GM23338 (cell line): ENCODE results near the gene ERCC6. TPM values are rescaled to one million over a fixed set of nuclear protein-coding genes. Genes with fewer than 3 reads are reported as not detected.

ENCODE experiments used
- ATAC-seq: fragments of 200-7000 bp; cut with Tn5 transposase; 3 replicates; pipeline ENCODE4 v1.9.1; 2020
- DNase-seq: peaks from one replicate; pipeline ENCODE4 v3.0.0-alpha.2; 2015; ENCODE audit warnings: low spot score
- H2AFZ ChIP-seq: fragments of 200-600 bp; sonication (generic); 2 replicates; pipeline ENCODE4 v1.8.0; 2016; ENCODE audit warnings: antibody characterized with exemption, mild to moderate bottlenecking, moderate library complexity
- H3F3A ChIP-seq: fragments of 200-600 bp; sonication (generic); replicated peaks from 2 replicates; pipeline ENCODE4 v1.8.0; 2017; ENCODE audit warnings: antibody characterized with exemption, mixed run types, low read depth
- H3K27ac ChIP-seq: fragments of 200-600 bp; sonication (generic); 2 replicates; pipeline ENCODE4 v1.6.1; 2016; ENCODE audit warnings: low read depth
- H3K27me3 ChIP-seq: fragments of 200-600 bp; sonication (generic); 2 replicates; pipeline ENCODE4 v1.8.0; 2016; ENCODE audit warnings: mild to moderate bottlenecking, mixed run types, moderate library complexity; ENCODE audit not compliant: insufficient read depth
- H3K36me3 ChIP-seq: fragments of 200-600 bp; sonication (generic); 2 replicates; pipeline ENCODE4 v1.8.0; 2016; ENCODE audit warnings: mild to moderate bottlenecking; ENCODE audit not compliant: insufficient read depth
- H3K4me1 ChIP-seq: fragments of 200-600 bp; sonication (generic); 2 replicates; pipeline ENCODE4 v1.8.0; 2016; ENCODE audit warnings: mild to moderate bottlenecking, moderate library complexity; ENCODE audit not compliant: insufficient read depth
- H3K4me2 ChIP-seq: fragments of 200-600 bp; sonication (generic); 2 replicates; pipeline ENCODE4 v1.7.1; 2017; ENCODE audit warnings: mixed run types
- H3K4me3 ChIP-seq: fragments of 200-600 bp; sonication (generic); 2 replicates; pipeline ENCODE4 v1.6.1; 2016; ENCODE audit warnings: mixed run types
- H3K79me2 ChIP-seq: fragments of 200-600 bp; sonication (generic); replicated peaks from 2 replicates; pipeline ENCODE4 v1.8.0; 2017; ENCODE audit warnings: mild to moderate bottlenecking; ENCODE audit not compliant: insufficient read depth
- H3K9me2 ChIP-seq: fragments of 200-600 bp; sonication (generic); 2 replicates; pipeline ENCODE4 v1.8.0; 2017; ENCODE audit not compliant: insufficient read depth
- H4K20me1 ChIP-seq: fragments of 200-600 bp; sonication (generic); replicated peaks from 2 replicates; pipeline ENCODE4 v1.8.0; 2017; ENCODE audit warnings: mild to moderate bottlenecking; ENCODE audit not compliant: insufficient read depth
- H3K27ac Mint-ChIP-seq: 2 replicates; pipeline ENCODE4 v1.8.0; 2020; ENCODE audit warnings: inconsistent platforms, mild to moderate bottlenecking, moderate library complexity, mixed read lengths
- H3K27me3 Mint-ChIP-seq: 3 replicates; pipeline ENCODE4 v1.8.0; 2022; ENCODE audit warnings: low read depth, mild to moderate bottlenecking, moderate library complexity, mixed read lengths, inconsistent platforms; ENCODE audit not compliant: insufficient read depth, poor library complexity
- H3K36me3 Mint-ChIP-seq: 3 replicates; pipeline ENCODE4 v1.8.0; 2021; ENCODE audit warnings: low read depth, mild to moderate bottlenecking, inconsistent platforms, moderate library complexity, mixed read lengths
- H3K4me1 Mint-ChIP-seq: 3 replicates; pipeline ENCODE4 v1.8.0; 2020; ENCODE audit warnings: mild to moderate bottlenecking, inconsistent platforms, mixed read lengths
- H3K4me3 Mint-ChIP-seq: 3 replicates; pipeline ENCODE4 v1.8.0; 2021; ENCODE audit warnings: moderate library complexity, mild to moderate bottlenecking, inconsistent platforms, mixed read lengths
- H3K9me3 Mint-ChIP-seq: 3 replicates; pipeline ENCODE4 v1.8.0; 2020; ENCODE audit warnings: moderate library complexity, mild to moderate bottlenecking, inconsistent platforms, mixed read lengths
- CTCF ChIP-seq, 2 experiments: fragments of 200-600 bp in 1 of 2; sonication (generic) in 1 of 2; conservative IDR thresholded peaks; 2 replicates each; pipeline versions ENCODE4 v1.5.1 to v1.6.1; 2016 to 2017; ENCODE audit warnings: antibody characterized with exemption in 2 of 2, low read depth in 2 of 2, mild to moderate bottlenecking in 2 of 2, moderate library complexity in 1 of 2
- JUNB ChIP-seq: IDR thresholded peaks from one replicate; pipeline ENCODE4 v1.6.1; 2016; ENCODE audit warnings: antibody characterized with exemption; ENCODE audit not compliant: unreplicated experiment
- STAT1 ChIP-seq: IDR thresholded peaks from one replicate; pipeline ENCODE4 v1.6.1; 2016; ENCODE audit warnings: antibody characterized with exemption; ENCODE audit not compliant: unreplicated experiment
- ZNF114 ChIP-seq: fragments of 250-450 bp; sonication (Bioruptor Pico); IDR thresholded peaks from 2 replicates; pipeline ENCODE4 v1.5.0; 2020; ENCODE audit warnings: mild to moderate bottlenecking, moderate library complexity
- polyA plus RNA-seq: library from polyadenylated mRNA; unstranded; fragments of >200 nt; fragmentation: Nextera tagmentation; extraction: Ambion mirVana; gene quantifications from 2 replicates; pipeline ENCODE4 v1.2.1, GENCODE V29; 2016
- total RNA-seq: library from RNA; depleted of rRNA; stranded (reverse); fragments of >200 nt; shearing (Covaris generic); gene quantifications from 2 replicates; pipeline ENCODE4 v1.2.3, GENCODE V29; 2014
- TF ChIP-seq, protein P1 (sequence below): IDR thresholded peaks from one replicate; pipeline ENCODE4 v1.6.1; 2018; ENCODE audit warnings: antibody characterized with exemption; ENCODE audit not compliant: unreplicated experiment
- TF ChIP-seq, protein P2 (sequence below): IDR thresholded peaks from 2 replicates; pipeline ENCODE4 v1.6.1; 2016; ENCODE audit warnings: antibody characterized with exemption

ERCC6 gene
- total and polyA plus RNA-seq, 2 experiments from 2014 or later: 2.5 to 13.8 TPM

GRCh38 chr10:49499305-49499851, 39.5 kb downstream of the ERCC6 start (continued):
- TF ChIP-seq CTCF (conservative IDR thresholded peaks at IDR 0.05; ENCODE audit: low read depth in 2 of 2): no peak
- no peak for TF ChIP-seq ZNF114
- TF ChIP-seq JUNB: no peak
- no peak for TF ChIP-seq STAT1
- TF ChIP-seq, protein P1, sequence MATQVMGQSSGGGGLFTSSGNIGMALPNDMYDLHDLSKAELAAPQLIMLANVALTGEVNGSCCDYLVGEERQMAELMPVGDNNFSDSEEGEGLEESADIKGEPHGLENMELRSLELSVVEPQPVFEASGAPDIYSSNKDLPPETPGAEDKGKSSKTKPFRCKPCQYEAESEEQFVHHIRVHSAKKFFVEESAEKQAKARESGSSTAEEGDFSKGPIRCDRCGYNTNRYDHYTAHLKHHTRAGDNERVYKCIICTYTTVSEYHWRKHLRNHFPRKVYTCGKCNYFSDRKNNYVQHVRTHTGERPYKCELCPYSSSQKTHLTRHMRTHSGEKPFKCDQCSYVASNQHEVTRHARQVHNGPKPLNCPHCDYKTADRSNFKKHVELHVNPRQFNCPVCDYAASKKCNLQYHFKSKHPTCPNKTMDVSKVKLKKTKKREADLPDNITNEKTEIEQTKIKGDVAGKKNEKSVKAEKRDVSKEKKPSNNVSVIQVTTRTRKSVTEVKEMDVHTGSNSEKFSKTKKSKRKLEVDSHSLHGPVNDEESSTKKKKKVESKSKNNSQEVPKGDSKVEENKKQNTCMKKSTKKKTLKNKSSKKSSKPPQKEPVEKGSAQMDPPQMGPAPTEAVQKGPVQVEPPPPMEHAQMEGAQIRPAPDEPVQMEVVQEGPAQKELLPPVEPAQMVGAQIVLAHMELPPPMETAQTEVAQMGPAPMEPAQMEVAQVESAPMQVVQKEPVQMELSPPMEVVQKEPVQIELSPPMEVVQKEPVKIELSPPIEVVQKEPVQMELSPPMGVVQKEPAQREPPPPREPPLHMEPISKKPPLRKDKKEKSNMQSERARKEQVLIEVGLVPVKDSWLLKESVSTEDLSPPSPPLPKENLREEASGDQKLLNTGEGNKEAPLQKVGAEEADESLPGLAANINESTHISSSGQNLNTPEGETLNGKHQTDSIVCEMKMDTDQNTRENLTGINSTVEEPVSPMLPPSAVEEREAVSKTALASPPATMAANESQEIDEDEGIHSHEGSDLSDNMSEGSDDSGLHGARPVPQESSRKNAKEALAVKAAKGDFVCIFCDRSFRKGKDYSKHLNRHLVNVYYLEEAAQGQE: no peak

DNA sequence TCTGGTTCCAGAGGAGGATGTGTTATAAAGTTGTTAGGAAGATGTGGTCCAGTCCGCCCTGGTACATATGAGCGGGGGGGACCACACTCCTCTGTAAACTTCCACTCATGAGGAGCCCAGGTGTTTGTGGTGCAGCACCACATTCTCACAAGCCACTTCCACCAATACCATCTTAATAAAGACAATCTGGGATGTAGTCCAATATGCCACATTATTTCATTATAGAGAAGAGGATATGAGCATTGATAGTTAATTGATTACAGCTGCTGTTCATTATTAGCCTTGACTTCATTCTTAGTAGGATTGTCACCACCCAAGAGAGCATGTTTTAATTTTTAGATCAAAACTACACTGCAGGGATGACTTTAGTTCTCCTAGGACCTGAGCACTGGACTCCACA, 40.5 kb downstream of the ERCC6 start:
- Mint-ChIP-seq H3K27me3 (peaks cover 4% of the 10 kb centered on the region), H3K9me3 (no peaks in the 10 kb centered on the region), H3K4me3 (no peak overlapping the region), H3K4me1 (peaks cover 7% of the 10 kb centered on the region), H3K36me3 (no peaks in the 10 kb centered on the region; the same call in 2 of the 3 replicates), H3K27ac (no peak overlapping the region)
- DNase-seq (no peak), ATAC-seq (no peak)
- no peak overlapping the region for H2AFZ ChIP-seq
- no peak for TF ChIP-seq ZNF114
- TF ChIP-seq, protein P1: no peak
- TF ChIP-seq, protein P2, sequence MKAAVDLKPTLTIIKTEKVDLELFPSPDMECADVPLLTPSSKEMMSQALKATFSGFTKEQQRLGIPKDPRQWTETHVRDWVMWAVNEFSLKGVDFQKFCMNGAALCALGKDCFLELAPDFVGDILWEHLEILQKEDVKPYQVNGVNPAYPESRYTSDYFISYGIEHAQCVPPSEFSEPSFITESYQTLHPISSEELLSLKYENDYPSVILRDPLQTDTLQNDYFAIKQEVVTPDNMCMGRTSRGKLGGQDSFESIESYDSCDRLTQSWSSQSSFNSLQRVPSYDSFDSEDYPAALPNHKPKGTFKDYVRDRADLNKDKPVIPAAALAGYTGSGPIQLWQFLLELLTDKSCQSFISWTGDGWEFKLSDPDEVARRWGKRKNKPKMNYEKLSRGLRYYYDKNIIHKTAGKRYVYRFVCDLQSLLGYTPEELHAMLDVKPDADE: no peak
- no peaks in the 10 kb centered on the region for H3K79me2 ChIP-seq
- H3K27me3 ChIP-seq: no peaks in the 10 kb centered on the region
- no peak overlapping the region for H3K27ac ChIP-seq
- H3K9me2 ChIP-seq: no peaks in the 10 kb centered on the region
- H3K4me2 ChIP-seq: no peak overlapping the region
- H4K20me1 ChIP-seq: no peaks in the 10 kb centered on the region
- no peak overlapping the region for H3K4me3 ChIP-seq
- no peaks in the 10 kb centered on the region for H3F3A ChIP-seq
- H3K4me1 ChIP-seq: peaks cover 6% of the 10 kb centered on the region
- H3K36me3 ChIP-seq: no peaks in the 10 kb centered on the region
